Measurements from ENCODE around the gene ZFP3.
A peak's percentile ranks its signal among the peaks of the same experiment; 100 is the strongest.
"Not testable (repeated sequence)": the region's sequence is repeated elsewhere in the genome, so short reads cannot be mapped to it uniquely, and the experiment has no call there.

Gene ZFP3

GRCh38 chr17:5080591-5080990 is 2.3 kb downstream of the ZFP3 start:
- no peak for DNase-seq

- DNase-seq: no peak
Measured at GRCh38 chr17:5092218-5093010, 14.1 kb downstream of the ZFP3 start.

GRCh38 chr17:5096731-5097100 is 18.4 kb downstream of the ZFP3 start:
- DNase-seq: no peak

- DNase-seq: peak; percentile 77
Measured at GRCh38 chr17:5097101-5097834, 19.0 kb downstream of the ZFP3 start.

GRCh38 chr17:5099271-5099670 is 21.0 kb downstream of the ZFP3 start:
- DNase-seq: no peak

GRCh38 chr17:5100832-5101231 is 22.6 kb downstream of the ZFP3 start:
- DNase-seq: no peak

GRCh38 chr17:5110816-5111215 is 32.5 kb downstream of the ZFP3 start:
- peak; percentile 4 for DNase-seq

- DNase-seq: peak; percentile 96
Measured at GRCh38 chr17:5111402-5112204, 33.3 kb downstream of the ZFP3 start, which contains the start of gene ZNF232. ZNF232 (minus strand) TSS chr17:5111878; CDS start chr17:5111822, 56 bp downstream.

GRCh38 chr17:5115673-5116651 is 37.7 kb downstream of the ZFP3 start, which contains the start of gene USP6:
USP6 (plus strand) TSS chr17:5116032; CDS start chr17:5130368, 14,336 bp downstream.
- no peak for DNase-seq

GRCh38 chr17:5118219-5118618 is 40.0 kb downstream of the ZFP3 start:
- DNase-seq: no peak

GRCh38 chr17:5120036-5120435 is 41.8 kb downstream of the ZFP3 start:
- DNase-seq: no peak

- not testable (repeated sequence) for DNase-seq
Measured at GRCh38 chr17:5120436-5121185, 42.3 kb downstream of the ZFP3 start.

- no peak for DNase-seq
Measured at GRCh38 chr17:5121186-5121841, 43.0 kb downstream of the ZFP3 start.

GRCh38 chr17:5122056-5122455 is 43.8 kb downstream of the ZFP3 start:
- DNase-seq: not testable (repeated sequence)

GRCh38 chr17:5122586-5123342 is 44.5 kb downstream of the ZFP3 start:
- peak; percentile 41 for DNase-seq

- no peak for DNase-seq
Measured at GRCh38 chr17:5123343-5124124, 45.3 kb downstream of the ZFP3 start.

GRCh38 chr17:5124125-5124760 is 46.0 kb downstream of the ZFP3 start:
- DNase-seq: not testable (repeated sequence)

GRCh38 chr17:5124896-5125295 is 46.6 kb downstream of the ZFP3 start:
- not testable (repeated sequence) for DNase-seq
